ENCODE measurements around the gene TMPRSS7.
"Not testable (repeated sequence)": the region's sequence is repeated elsewhere in the genome, so short reads cannot be mapped to it uniquely, and the experiment has no call there.

The TMPRSS7 gene

GRCh38 chr3:112012205-112012992 lies 22.1 kb upstream of the TMPRSS7 start:
- DNase-seq (ENCODE audit: low spot score): no peak

GRCh38 chr3:112013058-112013783 lies 21.3 kb upstream of the TMPRSS7 start:
- peak; percentile 46 for DNase-seq (ENCODE audit: low spot score)

GRCh38 chr3:112013784-112014143 lies 20.8 kb upstream of the TMPRSS7 start:
- no peak for DNase-seq (ENCODE audit: low spot score)

- no peak for DNase-seq (ENCODE audit: low spot score)
Measured at GRCh38 chr3:112017091-112017490, 17.4 kb upstream of the TMPRSS7 start.

DNA sequence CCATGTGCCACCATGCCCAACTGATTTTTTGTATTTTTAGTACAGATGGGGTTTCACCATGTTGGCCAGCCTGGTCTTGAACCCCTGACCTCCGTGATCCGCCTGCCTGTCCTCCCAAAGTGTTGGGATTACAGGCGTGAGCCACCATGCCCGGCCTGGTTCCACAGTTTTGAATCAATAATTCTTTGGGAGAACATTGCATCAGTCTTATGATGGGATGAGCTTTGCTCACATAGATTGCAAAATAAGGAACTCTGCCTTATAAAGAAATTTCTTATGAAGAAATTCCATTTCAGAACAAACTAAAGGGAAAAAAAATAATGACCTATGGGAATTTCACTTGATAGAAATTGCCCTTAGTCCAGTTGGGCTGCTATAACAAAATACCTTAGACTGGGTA lies 15.8 kb upstream of the TMPRSS7 start:
- no peak for DNase-seq (ENCODE audit: low spot score)

- DNase-seq (ENCODE audit: low spot score): no peak
Measured at GRCh38 chr3:112019716-112020115, 14.8 kb upstream of the TMPRSS7 start.

- DNase-seq (ENCODE audit: low spot score): no peak
Measured at GRCh38 chr3:112020674-112021085, 13.9 kb upstream of the TMPRSS7 start.

DNA sequence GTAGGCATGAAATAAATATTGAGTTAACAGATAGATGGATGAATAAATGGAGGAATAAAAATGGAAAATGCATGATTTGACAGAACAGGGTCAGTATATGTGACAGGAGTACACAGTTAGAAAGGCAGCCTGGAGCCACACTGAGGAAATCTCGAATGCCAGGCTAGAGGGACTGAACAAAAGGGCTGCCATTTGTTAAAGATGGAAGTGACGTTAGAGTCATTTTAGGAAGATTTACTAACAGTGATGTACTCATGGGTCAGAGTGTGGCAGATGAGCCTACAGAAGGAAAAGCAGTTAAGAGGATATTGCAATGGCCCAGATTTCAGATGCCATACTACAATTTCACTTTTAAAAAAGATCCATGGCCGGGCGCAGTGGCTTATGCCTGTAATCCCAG lies 7.4 kb upstream of the TMPRSS7 start:
- DNase-seq (ENCODE audit: low spot score): no peak

DNA sequence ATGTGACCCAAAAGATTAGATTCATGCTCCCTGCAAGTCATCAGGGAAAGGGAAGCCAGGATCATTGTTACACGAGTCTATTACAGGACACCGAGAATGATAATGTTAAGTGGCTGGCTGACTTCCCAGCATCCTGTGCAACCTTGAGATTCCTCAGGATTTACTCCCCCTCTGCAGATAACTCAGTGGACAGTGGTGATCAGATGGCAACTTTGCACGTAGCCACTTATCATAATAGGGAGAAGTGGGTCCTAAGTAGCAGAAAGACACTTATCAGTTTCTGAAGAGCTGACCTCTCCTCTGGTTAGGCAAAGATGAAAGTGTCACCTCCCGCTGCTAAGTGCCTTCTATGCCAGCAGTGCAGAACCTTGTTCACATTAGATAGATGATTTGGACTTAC lies 6.7 kb upstream of the TMPRSS7 start:
- DNase-seq (ENCODE audit: low spot score): no peak

DNA sequence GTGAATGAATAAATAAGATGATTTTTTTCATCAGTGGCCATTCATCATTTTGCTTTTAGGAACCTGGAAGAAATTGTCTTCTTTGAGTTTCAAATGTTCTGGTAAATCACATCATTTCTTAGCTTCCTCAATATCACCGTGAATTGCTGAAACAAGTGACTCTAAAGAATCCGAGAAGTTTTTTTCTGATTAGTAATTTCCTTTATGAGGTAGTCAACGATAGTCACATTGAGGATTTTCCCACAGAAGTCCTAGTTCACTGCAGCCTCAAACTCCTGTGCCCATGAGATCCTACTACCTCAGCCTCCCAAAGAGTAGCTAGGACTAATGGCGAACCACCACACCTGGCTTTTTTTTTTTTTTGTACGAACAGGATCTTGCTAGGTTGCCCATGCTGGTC lies 3.6 kb upstream of the TMPRSS7 start:
- no peak for DNase-seq (ENCODE audit: low spot score)

DNA sequence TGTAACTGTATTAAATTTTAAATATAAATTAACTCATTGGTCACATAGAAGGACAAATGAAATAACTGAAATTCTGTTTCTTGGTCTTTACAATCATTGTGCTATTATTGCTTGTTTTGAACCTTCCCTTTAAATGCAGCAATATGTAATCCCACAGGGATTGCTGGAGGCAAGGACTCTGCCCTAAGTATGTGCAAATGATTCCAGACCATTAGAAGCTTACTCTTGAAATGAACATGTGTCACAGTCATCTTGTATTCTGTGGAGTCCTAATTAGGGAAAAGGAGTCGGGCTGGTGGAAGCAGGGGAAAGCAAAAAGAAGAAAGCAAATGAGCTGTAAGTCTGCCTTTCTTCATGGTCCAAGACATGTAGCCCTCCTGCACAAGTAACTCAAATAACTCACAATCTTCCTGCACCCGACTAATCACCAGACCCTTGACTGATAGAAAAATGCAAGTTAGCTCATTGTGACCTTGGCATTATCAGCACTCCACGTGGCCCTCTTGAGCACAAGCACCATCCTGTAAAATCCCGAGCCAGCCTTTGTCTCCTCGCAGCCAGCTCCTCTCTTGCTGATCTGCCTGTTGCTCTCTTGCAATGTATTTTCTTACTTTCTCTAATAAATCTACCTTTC lies 2.3 kb upstream of the TMPRSS7 start:
- DNase-seq (ENCODE audit: low spot score): no peak

- DNase-seq (ENCODE audit: low spot score): no peak
Measured at GRCh38 chr3:112035241-112035640, 705 bp downstream of the TMPRSS7 start.

- not testable (repeated sequence) for DNase-seq (ENCODE audit: low spot score)
Measured at GRCh38 chr3:112037194-112037593, 2.7 kb downstream of the TMPRSS7 start.

DNA sequence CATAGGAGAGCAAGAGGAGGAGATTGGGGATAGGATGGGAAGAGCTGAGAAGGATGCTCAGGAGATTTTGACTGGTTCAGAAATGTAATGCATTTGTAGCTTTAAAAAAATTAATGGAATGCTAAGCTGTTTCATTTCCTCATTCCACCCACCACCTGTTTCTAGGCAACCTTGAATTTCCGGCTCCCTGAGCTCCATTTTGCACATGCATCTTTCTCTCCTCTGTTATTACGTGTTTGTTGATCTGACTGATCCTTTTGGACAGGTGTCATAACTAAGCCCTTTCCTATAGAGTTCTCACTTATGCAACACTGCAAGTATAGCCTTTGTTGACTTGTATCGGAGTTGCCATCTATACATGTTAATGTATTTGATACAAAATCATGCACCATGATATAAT lies 4.3 kb downstream of the TMPRSS7 start:
- DNase-seq (ENCODE audit: low spot score): peak; percentile 31

GRCh38 chr3:112041321-112041720 lies 6.8 kb downstream of the TMPRSS7 start:
- DNase-seq (ENCODE audit: low spot score): no peak

- DNase-seq (ENCODE audit: low spot score): no peak
Measured at GRCh38 chr3:112042842-112043280, 8.3 kb downstream of the TMPRSS7 start.

- DNase-seq (ENCODE audit: low spot score): peak; percentile 72
Measured at GRCh38 chr3:112043621-112044201, 9.2 kb downstream of the TMPRSS7 start.

GRCh38 chr3:112046599-112046998 lies 12.1 kb downstream of the TMPRSS7 start:
- DNase-seq (ENCODE audit: low spot score): no peak

GRCh38 chr3:112047264-112047663 lies 12.7 kb downstream of the TMPRSS7 start:
- no peak for DNase-seq (ENCODE audit: low spot score)

GRCh38 chr3:112048911-112049310 lies 14.4 kb downstream of the TMPRSS7 start:
- no peak for DNase-seq (ENCODE audit: low spot score)

DNA sequence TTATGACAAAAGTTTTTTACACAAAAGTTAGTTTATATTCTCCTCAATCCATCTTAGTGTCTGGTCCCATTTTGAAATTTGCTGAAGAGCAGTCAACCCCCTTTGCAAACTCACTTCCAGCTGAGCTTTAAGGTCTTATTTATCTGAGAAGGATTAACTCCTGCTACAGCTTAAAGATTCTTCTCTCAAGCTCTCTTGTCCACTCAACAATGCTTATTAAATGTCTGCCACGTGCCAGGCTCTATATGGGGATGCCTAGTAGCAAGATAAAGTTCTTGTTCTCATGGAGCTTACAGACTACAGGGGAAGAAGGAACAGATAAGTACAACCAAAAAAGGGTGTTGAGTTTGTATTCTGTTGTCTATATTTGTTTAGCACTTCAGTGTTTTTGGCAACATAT lies 18.7 kb downstream of the TMPRSS7 start:
- no peak for DNase-seq (ENCODE audit: low spot score)

- DNase-seq (ENCODE audit: low spot score): no peak
Measured at GRCh38 chr3:112056451-112056929, 22.0 kb downstream of the TMPRSS7 start.

- no peak for DNase-seq (ENCODE audit: low spot score)
Measured at GRCh38 chr3:112059497-112059896, 25.0 kb downstream of the TMPRSS7 start.
